Mucosa of gallbladder (tissue), 1 donor: ENCODE data around the gene RFX7. TPM values are rescaled to one million over a fixed set of nuclear protein-coding genes. Genes with fewer than 3 reads are reported as not detected.
"Not testable (repeated sequence)": the region's sequence is repeated elsewhere in the genome, so short reads cannot be mapped to it uniquely, and the experiment has no call there.

Source experiments
- DNase-seq: peaks from one replicate; pipeline ENCODE4 v3.0.0-alpha.2; 2020; ENCODE audit warnings: low spot score
- total RNA-seq: library from RNA; stranded (reverse); gene quantifications from one replicate; pipeline ENCODE4 v1.2.1, GENCODE V29; 2021
- donor health status: DM: no; HTN: no; CAD: no.

The RFX7 gene
- total RNA-seq, 1 donor from 2014 or later, result 15.9 TPM

GRCh38 chr15:56205061-56205876 is 38.4 kb downstream of the RFX7 start:
- DNase-seq, result no peak

- DNase-seq, result not testable (repeated sequence)
These were observed 40.3 kb downstream of the RFX7 start for GRCh38 chr15:56203312-56203922.

GRCh38 chr15:56202701-56203100 is 41.0 kb downstream of the RFX7 start:
- no peak for DNase-seq

GRCh38 chr15:56199038-56199437 is 44.6 kb downstream of the RFX7 start:
- no peak for DNase-seq

- no peak for DNase-seq
These were observed 49.6 kb downstream of the RFX7 start for GRCh38 chr15:56194035-56194434.

GRCh38 chr15:56192659-56193442 is 50.8 kb downstream of the RFX7 start:
- DNase-seq, result no peak

- no peak for DNase-seq
These were observed 56.0 kb downstream of the RFX7 start for GRCh38 chr15:56187665-56188064.

- no peak for DNase-seq
These were observed 57.7 kb downstream of the RFX7 start for GRCh38 chr15:56185980-56186379.

- no peak for DNase-seq
These were observed 59.2 kb downstream of the RFX7 start for GRCh38 chr15:56184516-56184915.

GRCh38 chr15:56180851-56181250 is 62.8 kb downstream of the RFX7 start:
- DNase-seq, result no peak

- DNase-seq, result no peak
These were observed 66.7 kb downstream of the RFX7 start for GRCh38 chr15:56176996-56177395.

- DNase-seq, result no peak
These were observed 67.9 kb downstream of the RFX7 start for GRCh38 chr15:56175788-56176187.

GRCh38 chr15:56174649-56175048 is 69.0 kb downstream of the RFX7 start:
- no peak for DNase-seq

GRCh38 chr15:56168394-56168793 is 75.3 kb downstream of the RFX7 start:
- no peak for DNase-seq

- no peak for DNase-seq
These were observed 78.4 kb downstream of the RFX7 start for GRCh38 chr15:56165234-56165633.

- no peak for DNase-seq
These were observed 82.7 kb downstream of the RFX7 start for GRCh38 chr15:56160966-56161365.

- DNase-seq, result no peak
These were observed 86.8 kb downstream of the RFX7 start for GRCh38 chr15:56156877-56157276.

- not testable (repeated sequence) for DNase-seq
These were observed 88.4 kb downstream of the RFX7 start for GRCh38 chr15:56155278-56155677.

GRCh38 chr15:56154768-56155167 is 88.9 kb downstream of the RFX7 start:
- not testable (repeated sequence) for DNase-seq

GRCh38 chr15:56150204-56150603 is 93.5 kb downstream of the RFX7 start:
- no peak for DNase-seq

GRCh38 chr15:56148064-56148463 is 95.6 kb downstream of the RFX7 start:
- no peak for DNase-seq

- no peak for DNase-seq
These were observed 96.9 kb downstream of the RFX7 start for GRCh38 chr15:56146756-56147155.

- no peak for DNase-seq
These were observed 115.6 kb downstream of the RFX7 start for GRCh38 chr15:56128081-56128480.
